ENCODE data around the gene VIL1.

GRCh38 chr2:218386505-218387368, 32.2 kb upstream of the VIL1 start:
- TF ChIP-seq CTCF (IDR thresholded peaks at IDR 0.05): no peak
- no peak for TF ChIP-seq POLR2A (IDR thresholded peaks at IDR 0.05)
